Activated effector memory CD4-positive, alpha-beta T cell treated with Interleukin-2 at 50 U/mL for 16 hours (primary cell): ENCODE measurements around the gene SFXN5.

Experiments
- DNase-seq: peaks from one replicate; pipeline ENCODE4 v3.0.0-alpha.2; 2020

Gene SFXN5

DNA sequence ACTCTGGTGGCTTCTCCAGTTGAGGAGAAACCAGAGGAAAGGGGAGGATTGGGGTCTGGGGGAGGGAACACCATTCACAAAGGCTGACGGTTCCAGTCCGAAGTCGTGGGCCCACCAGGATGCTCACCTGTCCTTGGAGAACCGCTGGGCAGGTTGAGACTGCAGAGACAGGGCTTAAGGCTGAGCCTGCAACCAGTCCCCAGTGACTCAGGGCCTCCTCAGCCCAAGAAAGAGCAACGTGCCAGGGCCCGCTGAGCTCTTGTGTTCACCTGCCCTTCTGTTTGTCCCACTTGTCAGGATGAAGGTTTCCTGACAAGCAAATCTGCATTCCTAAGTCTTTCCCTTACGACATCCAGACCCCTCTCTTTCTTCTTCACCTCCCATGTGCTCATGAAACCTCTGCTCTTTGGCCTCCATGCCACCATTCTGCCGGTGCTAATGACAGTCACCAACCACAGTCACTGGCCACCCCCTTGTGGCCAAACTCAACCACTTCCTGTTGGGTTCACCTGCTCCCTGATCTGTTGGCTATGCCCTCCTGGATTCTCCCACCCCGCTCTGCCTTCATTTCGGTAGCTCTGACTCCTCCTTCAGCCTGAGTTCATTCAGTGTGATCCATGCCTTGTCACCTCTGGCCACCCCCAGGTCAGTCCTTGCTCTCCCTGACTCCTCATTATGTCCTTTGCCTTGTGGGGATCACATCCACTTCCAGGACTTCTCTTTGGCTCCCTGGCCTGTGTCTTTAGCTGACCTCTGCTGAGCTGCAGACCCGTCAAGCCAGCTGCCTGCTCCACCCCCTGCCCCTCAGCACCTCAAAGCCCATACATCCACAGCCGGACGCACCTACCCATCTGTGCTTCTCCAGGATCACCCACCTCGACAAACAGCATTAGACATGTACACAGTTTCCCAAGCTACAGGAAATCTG lies 136.6 kb downstream of the SFXN5 start:
- DNase-seq = no peak

DNA sequence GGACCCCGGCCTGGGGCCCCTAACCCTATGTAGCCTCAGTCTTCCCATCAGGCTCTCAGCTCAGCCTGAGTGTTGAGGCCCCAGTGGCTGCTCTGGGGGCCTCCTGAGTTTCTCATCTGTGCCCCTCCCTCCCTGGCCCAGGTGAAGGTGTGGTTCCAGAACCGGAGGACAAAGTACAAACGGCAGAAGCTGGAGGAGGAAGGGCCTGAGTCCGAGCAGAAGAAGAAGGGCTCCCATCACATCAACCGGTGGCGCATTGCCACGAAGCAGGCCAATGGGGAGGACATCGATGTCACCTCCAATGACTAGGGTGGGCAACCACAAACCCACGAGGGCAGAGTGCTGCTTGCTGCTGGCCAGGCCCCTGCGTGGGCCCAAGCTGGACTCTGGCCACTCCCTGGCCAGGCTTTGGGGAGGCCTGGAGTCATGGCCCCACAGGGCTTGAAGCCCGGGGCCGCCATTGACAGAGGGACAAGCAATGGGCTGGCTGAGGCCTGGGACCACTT lies 137.8 kb downstream of the SFXN5 start:
- no peak for DNase-seq

DNA sequence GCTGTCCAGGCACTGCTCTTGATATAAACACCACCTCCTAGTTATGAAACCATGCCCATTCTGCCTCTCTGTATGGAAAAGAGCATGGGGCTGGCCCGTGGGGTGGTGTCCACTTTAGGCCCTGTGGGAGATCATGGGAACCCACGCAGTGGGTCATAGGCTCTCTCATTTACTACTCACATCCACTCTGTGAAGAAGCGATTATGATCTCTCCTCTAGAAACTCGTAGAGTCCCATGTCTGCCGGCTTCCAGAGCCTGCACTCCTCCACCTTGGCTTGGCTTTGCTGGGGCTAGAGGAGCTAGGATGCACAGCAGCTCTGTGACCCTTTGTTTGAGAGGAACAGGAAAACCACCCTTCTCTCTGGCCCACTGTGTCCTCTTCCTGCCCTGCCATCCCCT lies 138.3 kb downstream of the SFXN5 start:
- DNase-seq = no peak

DNA sequence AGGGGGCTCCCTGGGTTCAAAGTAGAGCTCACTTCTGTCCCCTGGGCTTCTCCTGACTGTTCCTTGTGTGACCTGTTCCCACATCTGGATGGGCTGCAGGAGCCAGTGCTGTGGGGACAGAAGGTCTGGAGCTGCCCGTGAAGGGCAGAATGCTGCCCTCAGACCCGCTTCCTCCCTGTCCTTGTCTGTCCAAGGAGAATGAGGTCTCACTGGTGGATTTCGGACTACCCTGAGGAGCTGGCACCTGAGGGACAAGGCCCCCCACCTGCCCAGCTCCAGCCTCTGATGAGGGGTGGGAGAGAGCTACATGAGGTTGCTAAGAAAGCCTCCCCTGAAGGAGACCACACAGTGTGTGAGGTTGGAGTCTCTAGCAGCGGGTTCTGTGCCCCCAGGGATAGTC lies 138.7 kb downstream of the SFXN5 start:
- DNase-seq = no peak

DNA sequence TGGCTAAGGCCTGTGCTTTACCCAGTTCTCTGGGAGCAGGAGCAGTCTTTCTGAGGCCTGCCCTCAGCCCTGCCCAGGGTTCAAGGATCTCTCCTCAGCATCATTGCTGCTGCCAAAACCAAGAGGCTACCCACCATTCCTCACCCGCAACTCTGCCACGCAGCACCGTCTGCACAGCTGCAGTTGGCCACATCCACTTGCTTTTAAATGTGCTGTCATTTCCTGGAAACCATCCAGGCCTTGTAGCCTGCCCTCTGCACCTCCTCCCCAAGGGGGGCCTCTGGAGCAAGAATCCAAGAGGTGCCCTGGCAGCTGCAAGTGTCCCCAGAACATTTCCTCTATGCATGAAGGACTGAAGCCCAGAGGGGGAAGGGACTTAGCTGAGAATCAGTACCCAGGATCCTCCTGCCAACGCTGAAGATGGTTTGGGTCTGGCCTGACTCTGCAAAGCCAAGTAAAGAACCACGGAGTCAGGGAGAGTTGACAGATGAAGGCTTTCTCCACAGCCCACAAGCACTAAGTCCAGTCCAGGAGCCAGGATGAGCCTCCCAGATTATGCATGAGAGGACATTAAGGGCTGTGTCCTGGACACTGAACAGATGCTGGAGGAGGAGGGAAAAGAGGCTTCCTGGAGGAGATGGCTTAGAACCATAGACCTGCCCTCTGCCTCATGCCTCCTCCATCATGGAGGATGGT lies 139.3 kb downstream of the SFXN5 start:
- no peak for DNase-seq

DNA sequence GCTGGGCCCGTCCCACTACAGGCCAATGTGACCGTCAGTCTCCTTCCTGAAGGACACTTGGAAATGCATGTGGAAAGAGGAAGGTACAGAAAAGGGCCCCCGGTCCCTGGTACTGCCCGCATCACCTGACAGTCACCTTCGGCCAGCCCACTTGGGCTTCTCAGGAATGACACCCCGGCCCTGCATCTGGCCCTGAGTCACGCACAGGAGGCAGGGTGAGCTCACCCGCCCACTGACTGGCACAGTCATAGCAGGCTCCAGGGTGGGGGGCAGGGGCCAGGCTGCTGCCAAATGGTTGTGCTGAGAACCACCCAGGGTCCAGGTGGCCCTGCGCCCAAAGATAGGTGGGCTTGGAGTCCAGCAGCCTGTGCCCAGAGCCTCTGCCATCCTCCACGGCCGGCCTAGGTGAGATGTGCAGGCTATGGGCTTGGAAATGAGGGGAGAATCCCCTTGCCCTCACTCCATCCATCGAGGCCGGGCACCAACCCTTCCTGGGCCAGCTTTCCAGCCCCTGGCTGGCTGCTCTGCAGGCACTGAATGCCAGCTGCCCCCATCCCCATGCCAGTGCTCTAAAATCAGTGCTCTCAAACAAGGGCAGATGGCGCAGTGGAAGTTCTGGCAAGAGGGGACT lies 140.1 kb downstream of the SFXN5 start:
- DNase-seq = no peak

DNA sequence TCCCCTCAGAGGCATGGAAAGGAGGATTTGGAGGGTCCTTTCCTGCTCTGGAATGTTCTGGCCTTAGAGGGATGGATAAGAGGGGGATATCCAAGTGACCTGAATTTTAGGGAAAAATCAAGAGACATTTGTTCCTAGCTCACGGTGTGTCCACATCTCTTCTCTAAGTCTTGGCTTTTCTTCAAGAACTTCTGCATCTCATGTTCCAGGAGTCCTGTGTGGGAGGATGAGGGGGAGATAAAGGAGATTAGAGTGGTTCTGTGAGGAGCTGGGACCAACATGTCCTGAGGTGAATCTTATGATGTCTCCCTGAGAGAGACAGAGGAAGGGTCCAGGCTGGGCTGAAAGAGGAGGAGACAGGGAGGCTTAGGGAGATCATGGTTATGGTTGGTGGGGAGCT lies 142.5 kb downstream of the SFXN5 start:
- DNase-seq = no peak

DNA sequence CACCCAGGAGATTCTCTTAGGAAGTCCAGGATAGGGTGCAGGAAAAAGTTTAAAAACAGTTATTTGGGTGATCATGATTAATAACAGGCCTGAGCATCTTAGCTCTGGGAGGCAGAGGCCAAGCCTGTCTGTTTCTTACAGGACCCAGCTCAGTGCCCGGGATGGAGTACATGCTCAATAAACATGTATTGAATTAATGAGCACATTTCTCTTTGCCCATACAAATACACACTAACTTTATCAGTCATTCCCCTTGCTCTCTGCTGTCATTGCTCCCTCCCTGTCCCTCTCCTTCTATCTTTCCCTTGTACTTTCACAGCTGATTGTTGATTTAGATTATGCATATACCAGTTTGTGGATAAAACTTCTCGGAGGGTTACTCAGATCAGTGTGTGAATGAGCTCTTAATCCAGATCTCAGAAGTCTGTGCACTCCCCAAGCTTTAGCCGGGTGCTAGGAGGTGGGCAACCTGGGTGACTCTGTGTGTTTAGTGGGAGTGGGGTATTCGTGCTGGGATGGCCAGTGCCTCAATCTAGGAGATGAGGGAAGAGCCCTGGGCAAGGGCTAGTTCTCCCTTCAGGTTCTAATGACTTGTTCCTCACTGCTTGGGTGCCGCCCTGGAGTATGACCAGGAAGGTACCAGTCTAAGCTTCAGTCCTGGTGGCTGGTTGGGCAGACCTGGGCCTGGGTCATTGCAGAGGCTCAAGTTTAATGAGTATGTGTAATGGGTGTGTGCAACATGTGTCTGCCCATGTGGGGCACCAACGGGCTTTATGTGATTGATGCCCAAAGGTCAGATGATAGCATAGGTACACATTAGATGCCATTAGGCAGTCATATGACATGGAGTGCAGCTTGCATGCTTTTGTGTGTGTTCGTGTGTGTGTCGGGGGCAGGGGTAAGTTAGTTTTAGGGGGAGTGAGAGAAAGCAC lies 143.6 kb downstream of the SFXN5 start:
- DNase-seq = no peak

DNA sequence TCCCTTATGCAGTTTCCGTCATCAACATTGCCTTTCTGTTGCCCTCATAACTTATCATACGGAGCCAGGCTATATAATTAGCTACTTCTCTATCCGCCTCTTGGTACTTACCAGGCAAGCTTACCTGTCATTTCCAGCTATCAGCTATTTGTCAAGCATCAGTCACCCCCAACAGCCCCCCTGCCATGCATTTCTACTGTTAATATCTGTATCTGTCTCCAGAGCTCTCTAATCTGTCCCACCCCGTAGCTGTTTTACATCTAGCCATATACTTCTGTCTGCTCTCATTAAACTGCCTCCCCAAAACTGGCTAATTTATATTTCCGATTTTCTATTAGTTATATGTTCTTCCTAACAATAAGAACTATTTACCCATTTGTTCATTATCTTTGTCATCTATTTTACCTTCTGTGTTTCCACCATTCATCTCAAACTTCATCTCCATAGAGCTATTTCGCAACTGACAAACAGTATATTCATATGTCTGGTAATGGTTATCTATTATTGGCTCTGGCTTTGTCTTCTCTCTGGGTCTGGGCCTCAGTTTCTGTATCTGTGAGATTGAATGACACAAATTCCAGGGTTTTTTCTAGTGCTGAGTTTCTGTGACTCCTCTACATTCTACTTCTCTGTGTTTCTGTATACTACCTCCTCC lies 144.6 kb downstream of the SFXN5 start:
- DNase-seq = no peak

DNA sequence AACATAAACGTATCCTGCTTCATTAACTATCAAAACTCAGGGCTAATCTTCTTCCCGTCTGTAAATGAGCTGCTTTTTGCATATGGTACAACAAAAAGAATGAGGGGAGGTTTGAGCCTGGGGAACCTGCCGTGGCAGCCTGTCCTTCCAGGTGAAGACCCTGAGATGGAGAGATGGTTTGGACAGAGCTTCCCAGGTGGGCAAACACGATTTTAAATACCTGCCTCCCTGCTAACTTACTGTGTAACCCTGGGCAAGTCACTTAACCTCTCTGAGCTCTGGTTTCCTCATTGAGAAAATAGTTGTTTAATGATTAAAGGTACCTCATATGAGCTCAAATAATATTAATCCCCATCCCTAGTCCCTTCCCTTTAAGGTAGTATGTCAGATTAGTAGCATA lies 145.1 kb downstream of the SFXN5 start:
- no peak for DNase-seq

DNA sequence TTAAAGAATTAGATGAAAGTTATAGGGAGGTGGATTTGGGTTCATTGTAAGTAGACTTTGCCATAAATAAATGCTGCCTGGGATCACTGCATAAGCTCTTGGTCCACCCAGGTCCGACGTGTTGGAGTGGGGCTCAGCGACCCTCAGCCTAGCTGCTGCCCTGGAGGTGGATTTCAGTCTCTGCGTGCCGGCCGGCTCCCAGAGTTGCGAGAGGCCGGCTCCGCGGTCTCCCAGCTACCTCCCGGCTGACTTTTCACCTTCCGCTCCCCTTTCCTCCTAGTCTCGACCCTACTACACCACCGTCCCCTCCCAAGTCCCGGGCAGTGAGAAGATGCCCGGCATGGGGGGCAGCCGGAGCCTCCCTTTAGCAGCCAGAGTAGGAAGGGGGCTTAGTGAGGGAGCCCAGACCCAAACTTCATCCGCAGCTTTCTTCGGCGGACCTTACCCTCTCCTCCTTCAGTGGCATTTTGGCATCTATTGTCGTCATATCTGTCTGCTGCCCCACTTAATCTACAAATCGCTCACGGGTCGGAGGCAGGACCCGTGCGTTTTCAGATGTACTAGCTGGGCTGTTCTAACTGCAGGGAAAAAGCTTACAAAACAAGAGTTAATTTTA lies 146.1 kb downstream of the SFXN5 start:
- no peak for DNase-seq

DNA sequence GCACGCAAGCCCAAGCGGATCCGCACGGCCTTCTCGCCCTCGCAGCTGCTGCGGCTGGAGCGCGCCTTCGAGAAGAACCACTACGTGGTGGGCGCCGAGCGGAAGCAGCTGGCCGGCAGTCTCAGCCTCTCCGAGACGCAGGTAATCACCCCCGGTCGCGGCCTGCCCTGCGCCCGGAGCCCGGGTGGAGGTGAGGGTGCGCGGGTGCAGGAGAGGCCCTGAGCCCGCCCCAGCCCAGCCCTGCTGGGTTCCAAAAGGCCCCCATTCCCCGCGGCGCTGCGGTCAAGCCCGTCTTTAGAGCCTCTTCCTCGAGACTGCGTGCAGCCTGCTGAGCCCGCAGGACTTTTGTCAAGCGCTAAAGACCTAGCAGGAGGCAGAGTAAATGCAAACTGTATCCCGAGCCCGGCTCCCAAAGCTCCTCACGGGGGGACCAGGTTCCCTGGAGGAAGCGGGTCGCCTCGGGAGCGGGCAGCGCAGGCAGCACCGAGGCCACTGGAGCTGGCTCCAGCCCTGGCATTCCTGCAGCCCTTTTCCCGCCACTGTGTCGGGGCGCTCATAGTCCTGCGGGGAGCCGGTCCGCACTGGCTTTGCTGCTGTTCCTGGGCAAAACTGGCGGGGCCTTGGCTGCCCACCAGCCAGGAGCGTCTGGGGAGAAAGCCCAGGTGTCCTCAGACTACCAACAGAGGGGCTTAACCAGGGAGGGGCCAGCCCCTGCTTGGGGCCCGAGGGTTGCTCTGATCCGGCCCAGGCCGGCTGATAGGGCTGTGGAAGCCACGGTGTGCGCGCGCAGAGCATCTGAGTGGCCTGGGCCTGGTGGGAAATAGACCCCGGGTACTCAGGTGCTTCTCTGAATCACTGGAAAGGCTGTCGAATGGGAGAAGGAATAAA lies 146.9 kb downstream of the SFXN5 start:
- DNase-seq = no peak

DNA sequence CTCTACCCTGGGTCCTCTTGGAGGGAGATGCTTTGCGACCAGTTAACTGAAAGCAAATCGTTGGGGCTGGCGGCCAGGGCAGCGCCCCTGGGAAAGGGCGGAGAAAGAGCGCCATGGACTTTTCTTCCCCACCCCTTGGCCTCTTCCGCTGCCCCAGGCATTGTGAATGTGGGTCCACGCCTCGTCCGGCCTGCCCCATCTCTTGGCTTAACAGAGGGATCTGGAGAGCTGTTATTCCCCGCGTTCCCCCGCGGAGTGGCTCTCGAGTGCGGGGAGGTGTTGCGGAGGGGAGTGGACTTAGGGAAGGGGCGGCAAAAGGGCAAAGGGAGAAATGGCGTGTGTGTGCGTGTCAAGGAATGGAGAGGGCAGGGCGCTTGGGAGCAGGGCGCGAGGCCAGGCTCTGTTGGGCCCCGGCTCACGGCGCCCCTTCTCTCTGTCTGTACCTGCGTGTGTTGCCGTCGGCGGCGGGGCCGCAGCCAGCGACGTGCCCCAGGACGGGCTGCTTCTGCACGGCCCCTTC lies 147.6 kb downstream of the SFXN5 start:
- no peak for DNase-seq

DNA sequence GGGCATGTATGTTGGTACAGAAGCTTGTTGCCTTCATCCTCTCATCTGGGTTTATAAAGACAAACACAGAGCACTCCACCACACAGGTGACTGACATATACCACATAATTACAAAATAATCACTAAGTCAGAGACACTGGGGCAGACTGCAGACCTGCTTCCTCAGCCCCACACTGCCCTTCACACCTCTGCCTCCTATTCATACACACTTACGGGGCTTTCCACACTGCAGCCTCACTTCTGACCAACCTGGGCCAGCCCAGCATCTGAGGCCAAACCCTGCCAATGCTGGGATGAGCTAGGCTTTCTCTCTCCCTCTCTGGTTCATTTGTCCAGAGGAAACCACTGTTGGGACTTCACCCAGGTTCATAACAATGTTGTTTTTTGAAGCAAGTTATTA lies 149.7 kb downstream of the SFXN5 start:
- no peak for DNase-seq

DNA sequence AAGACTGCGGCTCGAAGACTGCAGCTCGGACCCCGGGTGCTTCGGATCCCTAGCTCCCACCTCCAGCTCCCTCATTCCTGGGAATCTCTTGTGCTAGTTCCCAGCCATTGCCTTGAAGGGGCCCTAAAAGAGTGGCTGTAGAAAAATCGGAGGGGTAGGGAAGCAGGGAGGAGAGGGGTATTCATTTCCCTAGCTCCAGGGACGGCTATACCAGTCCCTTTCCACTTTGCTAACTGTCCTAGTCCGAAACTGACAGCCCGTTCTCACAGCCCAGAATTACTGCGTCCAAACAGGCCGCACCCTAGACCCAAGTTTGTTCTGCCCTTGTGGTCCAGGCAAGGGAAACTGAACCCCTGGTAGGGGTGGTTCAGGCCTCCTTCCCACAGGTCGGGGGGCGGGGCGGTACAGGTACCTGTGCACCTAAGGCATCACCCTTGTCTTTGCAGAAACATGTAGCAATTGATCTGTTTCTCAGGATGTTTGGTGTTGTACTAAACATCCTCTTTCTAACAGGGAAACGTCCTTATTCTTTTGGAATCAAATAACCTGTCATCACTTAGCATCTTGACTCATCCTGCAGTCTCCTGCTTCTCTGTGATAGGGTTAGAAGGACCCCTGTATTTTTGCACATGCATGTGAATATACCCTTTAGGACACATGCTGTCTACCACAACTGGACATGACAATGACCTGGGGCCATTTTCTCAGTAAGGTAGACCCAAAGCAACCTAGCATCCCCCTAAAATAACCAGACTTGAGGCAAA lies 150.2 kb downstream of the SFXN5 start:
- DNase-seq = no peak

DNA sequence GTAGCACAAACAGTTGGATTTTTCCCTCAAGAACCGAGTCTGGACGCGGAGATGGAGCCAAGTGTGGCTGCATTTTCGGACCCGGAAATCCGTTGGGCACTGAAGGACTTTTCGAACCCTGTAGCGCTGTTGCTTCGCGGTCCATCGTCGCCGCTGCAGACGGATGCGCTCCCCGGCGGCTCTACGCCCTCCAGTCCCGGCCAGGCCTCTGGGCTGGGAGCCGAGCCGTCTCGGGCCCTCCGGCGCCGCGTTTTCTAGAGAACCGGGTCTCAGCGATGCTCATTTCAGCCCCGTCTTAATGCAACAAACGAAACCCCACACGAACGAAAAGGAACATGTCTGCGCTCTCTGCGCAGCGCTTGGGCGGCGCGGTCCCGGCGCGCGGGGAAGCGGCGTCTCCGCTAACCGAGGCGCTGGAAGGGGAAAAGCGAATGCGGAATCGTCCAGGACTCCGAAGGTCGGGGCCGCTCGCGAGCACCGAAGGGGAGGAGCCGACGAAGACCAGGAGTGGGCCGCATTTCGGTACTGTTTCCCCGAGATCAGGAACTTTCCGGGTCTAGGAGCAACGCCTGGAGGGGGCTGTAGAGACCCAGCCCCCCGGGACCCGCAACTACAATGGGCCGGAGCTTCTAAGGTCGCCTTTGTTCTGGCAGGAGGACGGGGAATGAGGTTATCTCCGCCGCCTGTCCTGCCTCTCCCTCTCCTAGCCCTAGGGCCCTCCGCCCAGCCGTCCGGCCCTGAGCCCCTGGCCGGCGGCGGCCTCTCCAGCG lies 151.0 kb downstream of the SFXN5 start:
- DNase-seq = no peak

DNA sequence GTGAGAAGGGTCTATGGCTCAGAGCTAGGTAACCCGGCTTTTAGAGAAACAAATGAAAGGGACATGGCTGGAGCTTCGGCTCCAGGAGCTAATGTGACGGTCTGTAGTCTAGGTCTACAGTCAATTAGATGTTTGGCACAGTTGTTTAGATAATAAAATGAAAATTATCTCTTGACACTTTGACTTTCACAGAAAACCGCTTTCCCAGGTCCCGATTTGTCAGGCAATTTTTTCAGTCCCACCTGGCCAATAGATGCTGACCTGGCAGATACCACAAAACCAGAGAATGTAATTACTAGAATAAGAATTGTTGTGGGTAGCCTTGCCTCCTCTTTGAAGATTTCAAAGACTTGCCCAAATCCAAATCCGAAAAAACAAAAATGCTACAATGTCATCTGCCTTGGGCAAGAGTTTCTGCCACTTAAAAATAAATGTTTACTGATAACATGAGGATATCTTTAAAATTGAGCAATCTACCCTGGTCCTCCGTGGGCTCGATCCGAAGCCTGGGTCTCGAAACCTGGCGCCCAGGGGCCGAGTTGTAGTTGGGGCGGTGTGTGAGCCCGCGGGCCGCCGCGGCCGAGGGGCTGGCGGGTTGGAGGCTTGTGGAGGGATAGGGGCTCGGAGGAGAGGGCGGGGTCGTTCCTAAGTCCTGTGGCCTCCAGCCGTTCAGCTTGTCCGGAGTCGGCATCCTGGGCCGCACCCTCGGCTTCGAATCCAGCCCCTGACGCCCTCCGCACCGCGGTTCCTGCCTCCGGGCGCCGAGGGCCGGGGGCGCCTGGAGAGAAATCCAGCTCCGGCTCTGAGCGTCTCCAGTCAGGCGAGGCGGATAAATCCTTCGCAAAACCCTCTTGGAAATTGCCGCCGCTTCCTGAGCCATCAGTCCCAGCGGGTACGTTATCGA lies 151.8 kb downstream of the SFXN5 start:
- DNase-seq = no peak
